Dedifferentiated amniotic fluid mesenchymal stem cell (primary cell): Measurements from ENCODE around the gene POU2AF1.

Source experiments
- DNase-seq: peaks from one replicate; pipeline ENCODE4 v3.0.0-alpha.2; 2016; ENCODE audit errors: extremely low spot score

POU2AF1 gene

DNA sequence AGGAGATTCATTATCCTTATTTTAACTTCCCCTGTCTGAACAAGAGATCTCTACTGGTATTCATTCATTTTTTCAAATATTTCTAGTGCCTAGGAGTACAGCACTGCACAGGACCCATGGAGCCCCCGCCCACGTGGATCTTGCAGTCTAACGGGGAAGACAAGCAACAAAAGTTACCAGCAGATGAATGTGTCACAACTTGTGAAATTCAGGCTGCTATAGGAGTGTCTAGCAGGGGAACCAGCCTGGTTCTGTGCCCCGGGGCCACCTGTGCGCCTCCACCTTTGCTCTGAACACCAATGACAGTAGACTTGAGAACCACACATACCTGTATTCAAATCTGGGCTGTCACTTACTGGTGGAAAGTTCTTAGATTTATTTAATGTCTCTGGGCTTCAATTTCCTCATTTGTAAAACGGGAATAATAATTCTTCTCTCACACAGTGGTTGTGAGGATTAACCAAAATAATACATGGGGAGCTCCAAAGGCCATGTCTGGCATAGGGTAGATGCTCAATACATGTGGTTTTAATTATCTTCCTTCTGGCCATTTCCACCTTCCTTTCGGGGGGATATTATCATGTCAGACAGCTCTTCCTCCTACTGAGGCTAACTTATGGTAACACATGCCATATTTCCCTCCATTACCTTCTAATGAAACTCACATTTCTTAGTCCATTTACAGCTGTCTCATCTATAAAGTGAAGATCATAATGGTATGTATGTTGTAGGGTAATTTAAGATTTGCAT is 17.8 kb downstream of the POU2AF1 start:
- no peak for DNase-seq

DNA sequence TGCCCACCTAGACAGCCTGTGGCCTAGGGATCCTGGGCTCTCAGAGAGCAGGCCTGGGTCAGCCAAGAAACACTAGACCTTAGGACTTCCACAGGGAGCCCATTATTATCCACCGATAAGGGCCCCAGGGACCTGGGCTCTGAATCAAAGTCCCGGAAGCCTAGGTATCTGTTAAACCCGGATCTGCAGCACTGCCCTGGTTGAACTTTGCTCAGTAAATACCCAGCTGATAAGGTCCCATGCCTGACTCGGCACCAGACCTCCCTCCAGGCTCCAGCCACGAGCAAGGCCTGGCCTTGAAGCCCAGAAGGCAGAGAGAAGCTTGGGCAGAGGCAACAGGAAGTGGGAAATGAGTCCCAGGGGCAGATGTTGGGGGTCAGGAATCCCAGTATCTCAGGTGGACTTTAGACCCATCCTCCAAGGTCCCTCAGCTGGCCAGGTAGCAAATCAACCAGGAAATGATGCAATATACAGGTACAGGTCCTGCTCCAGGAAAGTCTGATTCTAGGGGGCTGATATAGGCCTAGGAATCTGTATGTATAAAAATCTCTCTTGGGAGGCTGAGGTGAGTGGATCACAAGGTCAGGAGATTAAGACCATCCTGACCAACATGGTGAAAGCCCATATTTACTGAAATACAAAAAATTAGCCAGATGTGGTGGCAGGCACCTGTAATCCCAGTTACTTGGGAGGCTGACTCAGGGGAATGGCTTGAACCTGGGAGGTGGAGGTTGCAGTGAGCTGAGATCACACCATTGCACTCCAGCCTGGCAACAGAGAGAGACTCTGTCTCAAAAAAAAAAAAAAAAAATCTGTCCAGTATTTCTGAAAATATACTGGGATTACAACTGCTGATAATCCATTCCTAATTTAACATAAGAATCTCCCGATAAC is 18.7 kb downstream of the POU2AF1 start:
- DNase-seq: no peak

DNA sequence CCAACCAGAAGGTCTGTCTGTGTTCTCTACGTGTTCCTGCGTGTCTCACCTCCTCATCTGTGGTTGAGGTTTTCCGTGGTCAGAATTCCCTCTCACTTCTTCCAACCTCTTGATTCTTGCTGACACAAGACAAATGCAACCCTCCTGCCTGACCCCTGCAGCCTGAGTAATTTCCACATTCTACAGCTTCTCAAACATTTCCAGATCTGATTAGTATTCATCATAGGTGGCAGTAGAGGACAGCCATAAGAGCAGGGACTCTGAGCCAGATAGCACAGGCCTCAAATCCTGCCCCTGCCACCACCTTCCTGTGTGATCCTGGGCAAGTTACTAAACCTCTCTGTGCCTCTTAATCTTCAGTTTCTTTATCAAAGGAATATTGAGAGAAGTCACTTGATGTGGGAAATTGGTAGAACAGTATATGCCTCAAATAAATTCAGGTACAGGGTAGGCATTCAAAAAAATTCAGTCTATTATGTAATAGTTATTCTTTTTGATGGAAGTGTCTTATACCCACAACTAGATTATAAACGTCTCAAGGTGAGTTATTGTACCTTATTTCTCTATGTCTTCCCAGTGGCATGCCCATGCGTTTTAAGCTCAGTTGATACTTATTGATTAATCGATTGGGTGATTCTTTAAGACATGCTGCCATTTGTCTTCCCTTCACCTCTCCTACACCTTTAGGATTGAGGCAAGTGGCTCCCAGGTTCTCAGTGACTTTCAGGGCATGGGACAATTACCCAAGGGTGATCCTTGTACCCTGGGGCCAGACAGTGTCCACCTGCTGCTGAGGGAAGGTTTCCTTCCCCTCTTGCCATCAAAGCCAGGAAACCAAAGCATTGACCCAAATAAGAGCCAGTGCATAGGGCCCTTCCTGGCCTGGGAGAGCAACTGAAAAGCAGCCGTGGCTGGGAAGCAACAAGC is 19.6 kb downstream of the POU2AF1 start:
- no peak for DNase-seq

DNA sequence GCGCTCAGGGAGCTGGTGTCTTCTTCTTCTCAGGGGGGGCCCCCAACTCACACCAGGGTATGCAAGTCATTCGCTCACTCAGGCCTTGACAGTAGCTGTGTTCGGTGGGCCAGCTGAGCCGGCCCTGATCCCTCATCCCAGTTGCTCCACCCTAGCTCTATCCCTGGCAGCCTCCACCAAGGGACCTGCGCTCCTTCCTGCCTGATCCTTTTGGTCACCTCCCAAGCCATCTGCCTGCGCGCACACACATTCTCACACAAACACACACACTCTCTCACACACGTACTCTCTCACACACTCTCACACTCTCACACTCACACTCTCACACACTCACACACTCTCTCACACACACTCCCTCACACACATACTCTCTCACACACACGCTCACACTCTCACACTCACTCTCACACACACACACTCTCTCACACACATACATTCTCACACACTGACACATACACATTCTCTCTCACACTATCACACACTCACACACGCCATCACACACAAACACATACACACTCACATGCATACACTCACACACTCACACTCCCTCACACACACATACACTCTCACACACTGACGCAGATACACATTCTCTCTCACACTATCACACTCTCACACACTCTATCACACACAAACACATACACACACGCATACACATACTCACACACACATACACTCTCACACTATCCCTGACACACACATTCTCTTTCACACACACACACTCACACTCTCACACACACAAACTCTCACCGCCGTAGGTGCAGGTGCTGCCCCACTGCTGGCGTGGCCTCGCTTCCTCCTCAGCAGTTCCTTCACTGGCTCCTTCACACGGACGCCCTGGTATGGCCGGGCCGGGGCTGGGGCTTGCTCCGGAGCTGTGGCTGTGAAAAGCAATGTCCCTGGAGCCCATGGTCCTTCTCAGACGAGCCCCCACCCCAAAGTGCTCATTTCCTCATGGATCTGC is 20.8 kb downstream of the POU2AF1 start:
- no peak for DNase-seq

DNA sequence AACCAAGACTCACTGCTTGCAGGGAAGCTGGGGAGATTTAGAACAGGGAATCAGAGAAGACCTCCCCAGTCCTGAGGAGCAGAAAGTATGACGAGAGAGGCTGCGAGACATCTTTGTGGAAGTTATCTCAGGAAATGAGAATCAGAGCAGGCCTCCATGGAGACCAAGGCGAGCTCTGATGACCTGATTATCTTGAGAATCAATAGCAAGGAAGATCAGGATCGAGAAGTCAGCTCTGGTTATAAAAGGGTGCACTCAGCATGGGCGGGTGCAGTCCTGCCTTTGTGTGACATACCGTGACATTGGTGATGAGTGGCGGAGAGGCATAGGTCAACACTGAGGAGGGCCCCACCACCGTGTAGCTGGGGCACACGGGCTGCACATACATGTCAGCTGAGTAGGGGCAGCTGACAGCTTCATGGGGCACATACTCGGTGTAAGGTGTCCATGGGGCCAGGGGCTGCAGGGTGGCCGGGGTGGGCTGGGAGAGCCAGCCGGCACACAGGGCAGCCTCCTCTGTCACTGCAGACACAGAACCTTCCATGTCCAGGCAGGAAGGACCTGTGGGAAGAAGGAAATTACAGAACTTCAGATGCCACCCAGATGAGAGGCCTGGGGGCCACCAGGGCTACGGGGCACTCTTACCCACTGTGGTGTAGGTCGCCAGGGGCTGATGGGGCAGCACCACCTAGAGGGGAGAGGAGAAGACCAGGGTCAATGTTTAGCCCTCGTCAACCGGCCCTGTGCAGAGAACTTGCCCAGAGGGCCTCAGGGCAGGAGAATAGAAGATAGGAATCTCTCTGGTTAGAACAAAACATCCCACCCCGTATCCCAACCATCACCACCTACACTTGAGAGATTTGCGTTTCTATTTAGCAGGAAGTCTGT is 21.7 kb downstream of the POU2AF1 start:
- no peak for DNase-seq

DNA sequence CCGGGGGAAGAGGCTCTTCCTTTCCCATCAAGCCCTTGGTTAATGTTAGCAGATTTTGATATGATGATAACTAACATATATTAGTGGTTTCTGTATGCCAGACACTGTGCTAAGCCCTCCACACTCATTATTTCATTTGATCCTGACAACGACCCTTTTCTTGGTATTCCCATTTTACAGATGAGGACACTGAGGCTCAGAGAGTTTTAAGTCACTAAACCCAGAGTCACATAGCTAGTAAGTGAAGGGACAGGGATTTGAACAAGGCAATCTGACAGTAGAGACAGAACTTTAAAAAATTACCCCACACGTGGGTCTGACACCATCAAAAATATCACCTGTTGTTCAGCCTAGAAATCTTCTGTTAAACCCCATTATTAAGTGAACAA is 22.4 kb downstream of the POU2AF1 start:
- DNase-seq: no peak

DNA sequence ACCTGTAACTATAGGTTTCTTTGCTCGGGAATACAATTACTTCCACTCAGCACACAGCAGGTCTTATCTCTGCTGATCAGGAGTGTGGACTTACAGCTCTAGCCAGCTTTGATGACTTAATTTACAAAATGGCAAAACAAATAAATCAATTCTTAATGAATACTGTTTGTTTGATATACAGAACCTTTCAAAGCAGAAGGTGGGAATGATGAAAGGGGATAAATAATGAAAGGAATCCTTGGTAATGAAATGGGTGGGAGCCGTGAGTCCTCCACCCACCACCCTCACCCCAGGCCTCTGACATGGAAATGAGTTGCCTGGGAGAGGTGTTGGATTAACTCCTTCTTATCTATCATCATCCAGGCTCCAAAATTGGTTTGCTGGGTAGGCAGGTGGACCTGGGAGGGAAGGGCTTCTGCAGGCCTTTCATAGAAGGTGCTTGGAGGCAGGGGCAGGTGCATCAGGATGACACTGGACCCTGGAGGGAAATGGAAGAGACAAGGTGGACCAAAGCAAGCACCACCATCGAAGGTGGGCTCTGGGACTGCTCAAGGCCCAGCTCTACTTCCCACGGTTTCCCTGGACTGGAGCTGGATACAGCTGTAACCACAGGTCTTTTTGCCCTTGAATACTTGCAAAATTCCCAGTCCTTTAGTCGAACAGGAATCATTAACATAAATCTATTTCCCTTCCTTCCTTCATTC is 23.0 kb downstream of the POU2AF1 start:
- no peak for DNase-seq

DNA sequence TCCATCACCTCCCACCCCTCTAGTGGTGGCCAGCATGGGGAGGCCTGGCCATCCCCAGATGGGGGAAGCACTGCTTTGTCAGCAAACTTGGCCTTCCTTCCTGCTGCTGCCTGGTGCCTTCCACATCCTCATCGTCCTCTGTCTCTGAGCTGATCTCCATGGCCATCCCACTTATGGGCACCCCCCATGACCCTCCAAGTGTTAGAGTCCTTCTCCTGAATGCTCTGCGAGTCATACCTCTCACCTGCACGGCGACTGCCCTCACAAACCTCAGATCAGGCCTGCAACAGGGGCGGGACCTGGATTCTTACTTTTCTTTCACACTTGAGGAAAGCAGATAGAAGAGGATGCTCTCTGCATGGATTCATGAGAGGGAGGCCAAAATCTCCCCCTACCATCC is 24.0 kb downstream of the POU2AF1 start:
- DNase-seq: no peak

DNA sequence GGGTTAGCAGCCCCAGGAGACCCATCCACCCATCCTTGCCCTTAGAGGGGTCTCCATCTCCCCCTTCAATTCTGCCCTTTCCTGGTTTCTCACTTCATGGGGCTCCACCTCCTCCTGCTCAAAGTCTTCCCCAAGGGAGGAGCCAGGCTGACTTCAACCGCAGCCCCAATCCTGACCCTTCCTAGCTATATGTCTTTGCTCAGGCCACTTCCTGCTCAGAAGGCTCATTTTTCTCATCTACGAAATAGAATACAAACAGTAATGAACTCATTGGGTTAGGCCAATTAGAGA is 24.5 kb downstream of the POU2AF1 start:
- DNase-seq: no peak

DNA sequence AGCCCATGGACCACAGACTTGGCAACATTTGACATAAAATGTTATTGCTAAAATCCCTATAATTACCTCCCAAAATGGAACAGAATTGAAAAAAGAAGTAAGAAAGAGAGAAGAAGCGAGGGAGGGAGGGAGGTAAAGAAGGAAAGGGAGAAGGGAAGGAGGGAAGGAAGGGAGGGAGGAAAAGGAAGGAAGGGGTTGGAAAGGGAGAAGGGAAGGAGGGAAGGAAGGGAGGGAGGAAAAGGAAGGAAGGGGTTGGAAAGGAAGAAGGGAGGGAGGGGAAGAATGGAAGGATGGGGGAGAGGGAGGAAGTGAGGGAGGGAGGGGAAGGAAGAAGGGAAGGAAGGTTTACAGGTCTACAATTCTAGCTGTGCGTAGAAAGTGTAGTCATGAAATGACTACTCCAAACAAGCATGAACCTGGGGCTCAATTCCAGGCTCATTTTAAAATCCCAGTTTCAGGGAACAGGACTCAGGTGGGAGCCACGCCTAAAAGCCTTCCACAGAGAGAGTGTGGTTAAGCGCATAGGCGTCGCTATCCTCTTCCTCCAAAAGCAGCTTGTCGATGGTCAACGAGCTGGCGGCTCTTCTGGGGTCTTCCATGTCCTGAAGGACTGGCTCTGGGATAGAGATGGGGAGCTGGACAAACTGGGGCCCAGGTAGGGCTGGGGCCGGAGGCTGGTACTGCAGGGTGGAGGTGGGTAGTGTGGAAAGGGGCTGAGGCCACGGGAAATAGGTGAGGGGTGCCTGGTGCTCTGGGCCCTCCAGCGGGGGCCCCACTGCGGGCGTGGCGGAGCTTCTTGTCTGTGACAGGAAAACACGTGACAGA is 25.1 kb downstream of the POU2AF1 start:
- no peak for DNase-seq

DNA sequence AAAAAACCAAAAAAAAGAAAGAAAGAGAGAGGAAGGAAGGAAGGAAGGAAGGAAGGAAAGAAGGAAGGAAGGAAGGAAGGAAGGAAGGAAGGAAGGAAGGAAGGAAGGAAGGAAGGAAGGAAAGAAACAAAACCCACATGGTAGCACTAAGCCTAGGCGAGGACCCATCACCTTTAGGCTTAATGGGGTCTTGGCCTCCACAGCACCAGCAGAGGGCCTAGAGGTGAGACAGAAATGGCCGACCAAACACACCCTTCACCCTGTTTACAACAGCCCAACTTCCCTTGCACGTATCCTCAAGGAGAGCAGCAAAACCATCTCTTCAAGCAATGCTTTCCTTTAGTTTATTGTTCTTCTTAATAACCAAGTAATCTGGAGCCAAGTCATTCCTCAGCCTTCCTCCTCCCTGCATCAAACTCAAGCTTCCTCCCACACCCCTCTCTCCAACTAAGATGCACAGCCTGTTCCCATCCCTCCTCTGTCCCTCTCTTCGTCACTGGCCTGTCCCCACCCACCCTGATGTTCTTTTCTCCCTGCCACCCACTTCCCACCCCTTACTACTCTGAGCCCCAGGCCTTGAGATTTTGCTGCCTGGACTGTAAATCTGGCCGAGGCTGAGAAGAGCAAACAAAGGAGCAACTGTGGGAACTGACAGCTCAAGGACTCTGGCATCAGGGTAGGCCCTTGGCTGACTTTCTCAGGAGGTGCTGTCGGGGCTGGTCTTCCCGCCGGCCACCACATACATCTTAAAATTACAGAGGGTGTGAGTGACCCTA is 26.0 kb downstream of the POU2AF1 start:
- no peak for DNase-seq

DNA sequence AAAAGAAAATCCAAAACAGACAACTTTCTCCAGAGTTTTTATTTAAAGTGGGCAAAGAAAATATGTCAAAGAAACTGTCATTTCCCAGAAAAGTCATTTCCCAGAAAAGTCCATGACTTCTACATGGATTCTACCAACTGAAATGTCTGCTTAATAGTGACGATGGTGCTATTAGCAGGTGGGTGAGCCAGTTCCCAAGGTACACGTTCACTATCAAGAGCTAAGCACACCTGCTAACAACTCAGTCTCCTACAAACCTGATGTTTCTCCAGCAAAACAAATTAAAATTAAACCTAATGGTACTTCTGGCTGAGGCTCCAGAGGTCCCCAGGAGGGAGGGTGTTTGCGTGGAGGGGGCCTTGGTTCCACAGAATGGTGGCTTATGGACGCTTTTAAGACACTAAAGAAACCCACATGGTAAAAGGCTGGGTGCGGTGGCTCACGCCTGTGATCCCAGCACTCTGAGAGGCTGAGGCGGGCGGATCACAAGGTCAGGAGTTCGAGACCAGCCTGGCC is 26.8 kb downstream of the POU2AF1 start:
- DNase-seq: no peak

DNA sequence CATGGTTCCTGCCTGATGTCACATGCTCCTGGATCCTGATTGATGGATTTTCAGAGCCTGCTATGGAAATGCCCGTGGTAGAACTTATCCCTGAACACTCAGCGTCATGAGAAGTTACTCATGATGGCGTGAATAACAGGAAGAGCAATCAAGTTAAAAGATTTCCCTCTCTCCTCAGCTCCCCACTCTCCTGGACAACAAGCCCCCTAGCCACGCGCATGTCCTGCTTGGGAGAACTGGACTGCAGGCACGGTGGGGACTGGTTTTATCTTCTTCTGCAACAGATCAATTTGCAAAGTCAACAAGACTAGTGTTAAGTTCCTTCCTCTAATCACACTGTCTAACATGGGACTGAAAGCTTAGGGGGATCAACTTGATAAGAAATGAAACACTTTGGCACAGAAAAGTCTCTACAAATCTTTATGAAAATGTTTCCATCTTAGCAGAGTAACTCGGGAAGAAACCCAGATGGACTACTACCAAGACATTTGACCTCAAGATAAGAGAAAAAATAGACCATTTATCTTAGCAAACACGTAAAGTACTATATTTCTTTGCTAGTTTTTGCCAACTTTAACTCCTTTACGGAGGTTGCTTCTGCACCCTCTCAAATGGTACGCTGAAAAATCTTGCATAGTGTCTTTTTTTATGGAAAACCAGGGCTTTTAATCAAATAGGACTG is 27.6 kb downstream of the POU2AF1 start:
- no peak for DNase-seq

DNA sequence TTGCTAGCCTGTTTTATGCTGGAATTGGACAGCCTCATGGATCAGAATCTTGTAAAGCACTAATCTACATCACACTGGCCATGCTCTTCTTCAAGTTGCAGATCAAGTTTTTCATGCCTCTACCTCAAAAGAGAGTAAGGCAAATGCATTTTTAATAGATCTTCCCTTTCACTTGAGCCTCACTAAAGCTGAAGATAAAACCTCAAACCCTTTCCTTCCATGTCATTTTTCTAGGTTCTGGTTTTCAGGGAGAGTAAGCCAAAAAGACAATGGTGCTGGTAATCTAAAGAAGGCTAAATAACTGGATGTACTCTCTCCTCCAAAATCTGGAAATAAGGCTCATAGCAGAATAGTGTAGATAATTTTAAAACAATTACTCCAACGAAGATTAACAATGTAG is 28.3 kb downstream of the POU2AF1 start:
- DNase-seq: no peak

DNA sequence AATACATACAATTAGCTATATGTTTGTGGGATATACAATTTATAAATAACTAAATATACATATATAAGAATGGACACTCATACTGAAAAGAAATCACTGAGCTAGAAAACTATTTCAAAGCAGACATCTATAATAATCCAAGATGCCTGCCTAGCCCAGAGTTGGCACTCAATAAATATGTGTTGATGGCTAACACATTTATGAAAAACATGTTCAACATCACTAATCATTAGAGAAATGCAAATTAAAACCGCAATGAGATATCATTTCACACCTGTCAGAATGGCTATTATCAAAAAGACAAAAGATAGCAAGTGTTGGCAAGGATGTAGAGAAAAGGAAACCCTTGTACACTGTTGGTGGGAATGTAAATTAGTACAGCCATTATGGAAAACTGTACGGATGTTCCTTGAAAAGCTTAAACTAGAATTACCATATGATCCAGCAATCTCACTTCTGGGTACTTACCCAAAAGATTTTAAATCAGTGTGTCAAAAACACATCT is 29.8 kb downstream of the POU2AF1 start:
- DNase-seq: no peak

DNA sequence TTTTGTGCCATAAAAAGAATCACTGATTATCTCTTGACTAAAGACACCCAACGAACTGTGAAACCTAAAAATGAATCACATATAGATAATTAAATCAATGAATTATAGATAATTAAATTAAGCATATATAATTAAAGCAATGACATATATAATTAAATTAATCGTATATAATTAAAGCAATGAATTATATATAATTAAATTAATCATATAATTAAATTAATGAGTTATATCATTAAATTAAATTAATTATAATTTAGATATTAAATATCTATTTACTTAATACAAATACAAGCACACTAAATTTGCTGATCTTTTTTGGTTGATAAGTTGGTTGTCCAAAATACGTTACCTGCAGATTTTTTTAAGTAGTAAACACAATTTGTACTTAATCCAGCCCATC is 30.9 kb downstream of the POU2AF1 start:
- no peak for DNase-seq

DNA sequence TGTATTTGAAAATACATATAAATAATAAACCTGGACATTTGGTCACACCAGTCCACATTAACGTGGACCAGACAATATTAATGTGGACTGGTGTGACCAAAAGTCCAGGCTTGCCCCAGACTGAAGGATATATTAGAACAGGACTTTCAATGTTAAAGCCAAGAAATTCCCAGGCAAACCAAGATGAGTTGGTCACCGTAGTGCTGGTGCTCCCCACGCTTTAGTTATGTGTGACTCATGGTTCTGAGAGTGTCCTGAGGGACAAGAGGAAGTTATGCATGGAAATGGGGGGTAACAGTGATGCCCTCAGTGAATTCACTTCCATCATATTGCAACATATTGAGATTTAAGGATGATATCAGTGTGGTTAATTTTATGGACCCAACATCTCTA is 31.4 kb downstream of the POU2AF1 start:
- no peak for DNase-seq
